DOHH2 (cell line): ENCODE measurements around the gene LPA.

Experiments
- H3F3A ChIP-seq: fragments of 200-600 bp; sonication (generic), shearing (Covaris generic); 2 replicates; pipeline ENCODE4 v1.6.0; 2016; ENCODE audit warnings: antibody characterized with exemption, mild to moderate bottlenecking; ENCODE audit not compliant: control insufficient read depth, insufficient read depth
- H3K27ac ChIP-seq: fragments of 200-600 bp; sonication (generic); 2 replicates; pipeline ENCODE4 v1.5.1; 2014; ENCODE audit warnings: low read depth, mild to moderate bottlenecking, low read length, moderate library complexity
- H3K27me3 ChIP-seq: fragments of 200-600 bp; sonication (generic); 2 replicates; pipeline ENCODE4 v1.6.1; 2014; ENCODE audit warnings: mild to moderate bottlenecking, low read length, mixed read lengths; ENCODE audit not compliant: control insufficient read depth
- H3K36me3 ChIP-seq: fragments of 200-600 bp; sonication (generic); 2 replicates; pipeline ENCODE4 v1.6.1; 2014; ENCODE audit warnings: mild to moderate bottlenecking, low read length, moderate library complexity, mixed read lengths; ENCODE audit not compliant: control insufficient read depth
- H3K4me1 ChIP-seq: fragments of 200-600 bp; sonication (generic); 2 replicates; pipeline ENCODE4 v1.6.1; 2014; ENCODE audit warnings: mild to moderate bottlenecking, low read length, mixed read lengths; ENCODE audit not compliant: control insufficient read depth
- H3K4me2 ChIP-seq: fragments of 200-600 bp; sonication (generic); 2 replicates; pipeline ENCODE4 v1.6.0; 2014; ENCODE audit warnings: mild to moderate bottlenecking, low read length, moderate library complexity
- H3K4me3 ChIP-seq: fragments of 200-600 bp; sonication (generic); 2 replicates; pipeline ENCODE4 v1.5.1; 2014; ENCODE audit warnings: mild to moderate bottlenecking, low read length, mixed read lengths
- H3K79me2 ChIP-seq: fragments of 200-600 bp; sonication (generic); 2 replicates; pipeline ENCODE4 v1.6.1; 2014; ENCODE audit warnings: mild to moderate bottlenecking, low read length, mixed read lengths; ENCODE audit not compliant: control insufficient read depth
- H3K9me2 ChIP-seq: fragments of 200-600 bp; sonication (generic); replicated peaks from 2 replicates; pipeline ENCODE4 v1.6.1; 2014; ENCODE audit warnings: mild to moderate bottlenecking, low read length, mixed read lengths; ENCODE audit not compliant: control insufficient read depth
- H3K9me3 ChIP-seq: fragments of 200-600 bp; sonication (generic); 2 replicates; pipeline ENCODE4 v1.6.1; 2014; ENCODE audit warnings: antibody characterized with exemption, low read length, mixed read lengths; ENCODE audit not compliant: control insufficient read depth, insufficient read depth
- H4K20me1 ChIP-seq: fragments of 200-600 bp; sonication (generic); 2 replicates; pipeline ENCODE4 v1.6.0; 2014; ENCODE audit warnings: low read depth, mild to moderate bottlenecking, antibody characterized with exemption, low read length, moderate library complexity; ENCODE audit not compliant: control insufficient read depth, insufficient read depth
- EZH2phosphoT487 ChIP-seq: fragments of 200-600 bp; sonication (generic); IDR thresholded peaks from 2 replicates; pipeline ENCODE4 v1.6.1; 2017; ENCODE audit warnings: borderline replicate concordance, mild to moderate bottlenecking, antibody characterized with exemption, low read length, moderate library complexity, mixed read lengths
- TF ChIP-seq, protein P1 (sequence below): fragments of 200-600 bp; sonication (generic); IDR thresholded peaks from one replicate; pipeline ENCODE4 v1.5.1; 2014; ENCODE audit warnings: antibody characterized with exemption, mild to moderate bottlenecking, low read depth, low read length; ENCODE audit not compliant: poor library complexity, severe bottlenecking

The LPA gene

DNA sequence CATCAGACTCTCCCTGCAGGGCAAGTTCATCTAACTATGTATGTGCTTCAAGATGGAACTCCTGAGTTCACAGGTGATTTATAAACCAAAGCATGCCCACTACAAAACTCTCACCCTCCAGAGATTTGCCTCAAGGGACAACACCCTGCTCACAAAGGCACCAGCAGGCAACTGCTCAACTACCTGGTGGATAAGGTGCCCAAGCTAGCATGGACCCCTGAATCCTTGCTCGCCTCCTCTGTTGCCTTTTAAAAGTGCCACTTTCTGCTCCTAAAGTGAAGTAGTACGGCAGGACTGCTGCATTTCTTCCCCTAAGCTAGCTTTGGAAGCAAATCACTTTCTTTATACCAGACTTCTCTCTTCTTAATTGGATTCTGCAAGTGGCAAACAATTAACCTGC lies 1.2 kb downstream of the LPA start:
- Histone ChIP-seq H3K4me1 (no peaks in the 10 kb centered on the region), H3K79me2 (no peaks in the 10 kb centered on the region), H3K4me3 (no peak overlapping the region), H3K36me3 (no peaks in the 10 kb centered on the region), H3K4me2 (no peak overlapping the region), H3K9me3 (no peaks in the 10 kb centered on the region), H3K27ac (no peak overlapping the region), H3K27me3 (no peaks in the 10 kb centered on the region), H3F3A (no peaks in the 10 kb centered on the region), H3K9me2 (no peaks in the 10 kb centered on the region), H4K20me1 (no peaks in the 10 kb centered on the region)
- TF ChIP-seq, protein P1, sequence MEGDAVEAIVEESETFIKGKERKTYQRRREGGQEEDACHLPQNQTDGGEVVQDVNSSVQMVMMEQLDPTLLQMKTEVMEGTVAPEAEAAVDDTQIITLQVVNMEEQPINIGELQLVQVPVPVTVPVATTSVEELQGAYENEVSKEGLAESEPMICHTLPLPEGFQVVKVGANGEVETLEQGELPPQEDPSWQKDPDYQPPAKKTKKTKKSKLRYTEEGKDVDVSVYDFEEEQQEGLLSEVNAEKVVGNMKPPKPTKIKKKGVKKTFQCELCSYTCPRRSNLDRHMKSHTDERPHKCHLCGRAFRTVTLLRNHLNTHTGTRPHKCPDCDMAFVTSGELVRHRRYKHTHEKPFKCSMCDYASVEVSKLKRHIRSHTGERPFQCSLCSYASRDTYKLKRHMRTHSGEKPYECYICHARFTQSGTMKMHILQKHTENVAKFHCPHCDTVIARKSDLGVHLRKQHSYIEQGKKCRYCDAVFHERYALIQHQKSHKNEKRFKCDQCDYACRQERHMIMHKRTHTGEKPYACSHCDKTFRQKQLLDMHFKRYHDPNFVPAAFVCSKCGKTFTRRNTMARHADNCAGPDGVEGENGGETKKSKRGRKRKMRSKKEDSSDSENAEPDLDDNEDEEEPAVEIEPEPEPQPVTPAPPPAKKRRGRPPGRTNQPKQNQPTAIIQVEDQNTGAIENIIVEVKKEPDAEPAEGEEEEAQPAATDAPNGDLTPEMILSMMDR = no peak
- TF ChIP-seq EZH2phosphoT487 = no peak

DNA sequence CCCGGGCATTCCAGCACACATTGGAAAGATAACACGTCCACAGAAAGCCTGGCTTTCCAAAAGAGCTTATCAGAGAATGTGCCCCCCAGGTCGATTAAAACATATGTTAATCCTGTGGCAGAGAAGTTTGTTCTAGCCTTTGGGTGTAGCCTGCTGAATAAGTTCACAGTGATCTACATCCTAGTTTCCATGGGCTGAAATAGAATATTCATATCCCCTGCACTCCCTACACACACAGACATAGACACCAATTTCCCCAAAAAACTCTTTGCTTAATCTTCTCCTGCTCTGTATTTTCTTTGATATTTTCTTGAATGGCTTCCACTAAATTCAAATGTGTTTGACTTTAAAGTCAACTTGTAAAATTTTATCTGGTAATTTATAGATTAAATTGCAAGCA lies 1.6 kb downstream of the LPA start:
- Histone ChIP-seq H4K20me1 (no peaks in the 10 kb centered on the region), H3K36me3 (no peaks in the 10 kb centered on the region), H3K9me3 (no peaks in the 10 kb centered on the region), H3F3A (no peaks in the 10 kb centered on the region), H3K27ac (no peak overlapping the region), H3K4me1 (no peaks in the 10 kb centered on the region), H3K79me2 (no peaks in the 10 kb centered on the region), H3K9me2 (no peaks in the 10 kb centered on the region), H3K4me3 (no peak overlapping the region), H3K4me2 (no peak overlapping the region), H3K27me3 (no peaks in the 10 kb centered on the region)
- TF ChIP-seq, protein P1 = no peak

DNA sequence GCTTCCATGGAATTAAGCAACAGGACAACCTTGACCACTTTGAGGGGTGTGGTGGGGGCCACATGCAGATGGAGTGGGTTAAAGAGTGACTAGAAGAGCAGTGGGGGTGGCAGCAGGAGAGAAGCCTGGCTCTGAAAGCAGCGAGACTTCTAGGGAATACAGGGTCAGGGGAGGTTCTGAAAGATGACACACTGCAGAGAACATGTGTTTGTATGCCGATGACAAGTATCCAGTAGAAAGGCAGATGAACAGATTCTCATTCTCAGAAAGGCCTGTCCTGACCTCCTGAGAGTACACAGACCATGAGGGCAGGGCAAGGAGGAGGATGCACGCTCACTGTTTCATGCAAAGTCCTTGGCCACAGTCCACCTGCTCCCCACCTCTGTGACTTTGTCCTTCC lies 2.9 kb downstream of the LPA start:
- no peaks in the 10 kb centered on the region for H3K9me3 ChIP-seq
- H3K4me2 ChIP-seq = no peak overlapping the region
- no peak for TF ChIP-seq EZH2phosphoT487
- TF ChIP-seq, protein P1 = no peak
- H3K4me1 ChIP-seq = no peaks in the 10 kb centered on the region
- H3K4me3 ChIP-seq = no peak overlapping the region
- no peaks in the 10 kb centered on the region for H4K20me1 ChIP-seq
- no peaks in the 10 kb centered on the region for H3K79me2 ChIP-seq
- H3K27me3 ChIP-seq = no peaks in the 10 kb centered on the region
- H3K9me2 ChIP-seq = no peaks in the 10 kb centered on the region
- no peak overlapping the region for H3K27ac ChIP-seq
- no peaks in the 10 kb centered on the region for H3K36me3 ChIP-seq
- no peaks in the 10 kb centered on the region for H3F3A ChIP-seq

DNA sequence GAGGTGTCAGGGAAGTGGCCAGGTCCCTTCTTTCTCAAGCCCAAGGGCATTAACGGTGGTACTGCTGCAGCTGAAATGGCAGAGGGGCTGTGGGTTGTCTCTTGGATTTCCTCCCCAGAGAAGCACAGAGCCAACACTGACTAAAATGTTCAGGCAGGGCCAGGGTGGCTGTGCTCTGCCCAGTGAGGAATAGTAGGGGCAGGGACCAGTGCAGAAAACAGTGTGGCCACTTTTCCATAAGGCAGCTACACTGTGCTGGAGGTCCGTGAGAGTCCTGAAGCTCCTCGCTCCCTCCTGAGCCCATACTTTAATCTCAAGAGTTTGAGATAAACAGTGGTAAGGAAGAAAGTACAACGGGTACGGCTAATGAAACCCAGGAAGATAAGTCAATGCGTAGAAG lies 4.5 kb downstream of the LPA start:
- Histone ChIP-seq H3K9me3 (no peaks in the 10 kb centered on the region), H3K79me2 (no peaks in the 10 kb centered on the region), H3K4me2 (no peak overlapping the region), H4K20me1 (no peaks in the 10 kb centered on the region), H3K36me3 (no peaks in the 10 kb centered on the region), H3K27me3 (no peaks in the 10 kb centered on the region), H3K27ac (no peak overlapping the region), H3K4me3 (no peak overlapping the region), H3F3A (no peaks in the 10 kb centered on the region), H3K9me2 (no peaks in the 10 kb centered on the region), H3K4me1 (no peaks in the 10 kb centered on the region)
- TF ChIP-seq, protein P1 = no peak
- no peak for TF ChIP-seq EZH2phosphoT487
